Activated CD8-positive, alpha-beta memory T cell treated with anti-CD3 and anti-CD28 coated beads for 48 hours (primary cell): Measurements from ENCODE around the gene BLTP1.
"Not testable (repeated sequence)": the region's sequence is repeated elsewhere in the genome, so short reads cannot be mapped to it uniquely, and the experiment has no call there.

Source experiments
- DNase-seq, 3 experiments: peaks; one replicate each; pipeline ENCODE4 v3.0.0-alpha.2; 2020; ENCODE audit warnings: low read depth in 2 of 3, low spot score in 2 of 3

The BLTP1 gene, protein sequence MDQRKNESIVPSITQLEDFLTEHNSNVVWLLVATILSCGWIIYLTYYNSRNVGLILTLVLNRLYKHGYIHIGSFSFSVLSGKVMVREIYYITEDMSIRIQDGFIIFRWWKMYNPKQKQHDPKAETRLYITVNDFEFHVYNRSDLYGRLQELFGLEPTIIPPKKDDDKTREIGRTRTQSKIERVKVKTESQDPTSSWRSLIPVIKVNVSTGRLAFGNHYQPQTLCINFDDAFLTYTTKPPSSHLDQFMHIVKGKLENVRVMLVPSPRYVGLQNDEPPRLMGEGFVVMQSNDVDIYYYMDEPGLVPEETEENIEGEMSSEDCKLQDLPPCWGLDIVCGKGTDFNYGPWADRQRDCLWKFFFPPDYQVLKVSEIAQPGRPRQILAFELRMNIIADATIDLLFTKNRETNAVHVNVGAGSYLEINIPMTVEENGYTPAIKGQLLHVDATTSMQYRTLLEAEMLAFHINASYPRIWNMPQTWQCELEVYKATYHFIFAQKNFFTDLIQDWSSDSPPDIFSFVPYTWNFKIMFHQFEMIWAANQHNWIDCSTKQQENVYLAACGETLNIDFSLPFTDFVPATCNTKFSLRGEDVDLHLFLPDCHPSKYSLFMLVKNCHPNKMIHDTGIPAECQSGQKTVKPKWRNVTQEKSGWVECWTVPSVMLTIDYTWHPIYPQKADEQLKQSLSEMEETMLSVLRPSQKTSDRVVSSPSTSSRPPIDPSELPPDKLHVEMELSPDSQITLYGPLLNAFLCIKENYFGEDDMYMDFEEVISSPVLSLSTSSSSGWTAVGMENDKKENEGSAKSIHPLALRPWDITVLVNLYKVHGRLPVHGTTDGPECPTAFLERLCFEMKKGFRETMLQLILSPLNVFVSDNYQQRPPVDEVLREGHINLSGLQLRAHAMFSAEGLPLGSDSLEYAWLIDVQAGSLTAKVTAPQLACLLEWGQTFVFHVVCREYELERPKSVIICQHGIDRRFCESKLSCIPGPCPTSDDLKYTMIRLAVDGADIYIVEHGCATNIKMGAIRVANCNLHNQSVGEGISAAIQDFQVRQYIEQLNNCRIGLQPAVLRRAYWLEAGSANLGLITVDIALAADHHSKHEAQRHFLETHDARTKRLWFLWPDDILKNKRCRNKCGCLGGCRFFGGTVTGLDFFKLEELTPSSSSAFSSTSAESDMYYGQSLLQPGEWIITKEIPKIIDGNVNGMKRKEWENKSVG (N-terminal part only)

DNA sequence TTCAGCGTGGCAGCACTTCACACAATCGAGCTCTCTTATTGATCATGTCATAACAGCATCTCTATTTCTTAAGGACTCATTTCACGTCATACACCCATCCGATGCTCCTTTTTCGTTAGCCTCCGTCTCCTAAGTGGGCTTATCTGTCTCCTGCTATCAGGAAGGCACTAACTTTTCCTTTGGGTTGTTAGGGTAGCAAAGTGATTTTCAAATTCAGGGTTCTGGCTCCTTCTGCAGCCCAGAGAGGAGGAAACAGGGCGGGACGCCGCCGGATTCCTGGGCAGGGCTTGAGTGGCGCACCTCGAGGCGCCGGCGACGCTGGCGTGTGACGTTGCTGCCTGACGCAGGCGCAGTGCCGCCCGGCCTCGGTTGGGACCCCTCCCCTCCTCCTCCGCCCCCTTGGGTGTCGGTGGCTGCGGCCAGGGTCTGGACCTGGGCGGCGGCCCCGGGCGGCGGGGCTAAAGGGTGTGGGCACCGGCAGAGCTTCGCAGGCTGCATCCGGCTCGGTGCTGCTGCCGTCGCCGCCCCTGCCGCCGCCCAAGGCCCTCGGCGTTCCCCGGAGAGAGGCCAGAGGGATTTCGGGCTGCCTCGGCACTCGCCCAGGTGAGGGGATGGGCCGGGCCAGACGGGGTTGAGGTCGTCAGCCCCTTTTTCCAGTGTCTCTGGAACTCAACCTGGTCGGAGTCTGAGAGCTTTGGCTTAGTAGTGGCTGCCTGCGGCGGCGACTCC is at the start of gene BLTP1:
TSS of gene BLTP1 (plus strand) at position 350 of the 729 bp plus-strand sequence. CDS start 18,317 bp downstream, outside the sequence.
- DNase-seq, result peak; percentile 58 to 71 (median 68)

DNA sequence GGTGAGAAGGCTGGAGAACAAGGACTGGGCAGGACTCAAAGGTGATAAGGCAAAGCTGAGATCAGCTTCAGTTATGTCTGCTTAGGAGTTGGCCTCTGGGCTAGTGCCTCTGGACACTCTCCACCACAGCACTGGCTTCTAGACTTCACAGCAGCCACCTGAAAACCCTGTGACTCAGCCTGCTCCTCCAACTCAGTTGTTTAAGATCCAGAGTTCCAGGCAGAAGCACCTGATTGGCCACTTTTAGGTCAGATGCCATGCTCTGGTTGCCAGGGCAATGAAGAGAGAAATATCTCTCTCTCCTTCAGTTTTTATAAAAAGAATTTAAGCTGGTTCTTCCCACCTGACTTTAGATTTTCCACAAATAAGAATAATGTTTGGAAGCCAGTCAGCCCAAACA is 47.9 kb upstream of the BLTP1 start:
- no peak for DNase-seq

DNA sequence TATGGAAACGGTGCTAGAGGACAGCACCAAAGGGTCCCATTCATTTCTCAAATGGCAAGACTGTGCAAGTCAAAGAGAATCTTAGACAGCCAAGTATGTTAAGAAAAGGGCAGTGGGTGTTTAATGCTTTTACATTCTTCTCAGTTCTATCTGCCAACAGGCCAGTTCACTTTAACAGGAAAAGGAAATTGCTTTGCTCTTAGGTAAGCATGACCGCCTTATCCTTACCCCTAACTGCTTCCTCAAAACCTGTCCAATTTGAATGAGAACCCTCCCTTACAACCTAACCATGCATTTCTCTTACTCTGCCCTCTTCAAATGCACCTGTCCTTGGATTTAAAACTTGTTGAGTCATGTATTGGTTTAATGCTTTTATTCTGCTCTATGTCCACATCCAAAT is 44.5 kb upstream of the BLTP1 start:
- no peak for DNase-seq

DNA sequence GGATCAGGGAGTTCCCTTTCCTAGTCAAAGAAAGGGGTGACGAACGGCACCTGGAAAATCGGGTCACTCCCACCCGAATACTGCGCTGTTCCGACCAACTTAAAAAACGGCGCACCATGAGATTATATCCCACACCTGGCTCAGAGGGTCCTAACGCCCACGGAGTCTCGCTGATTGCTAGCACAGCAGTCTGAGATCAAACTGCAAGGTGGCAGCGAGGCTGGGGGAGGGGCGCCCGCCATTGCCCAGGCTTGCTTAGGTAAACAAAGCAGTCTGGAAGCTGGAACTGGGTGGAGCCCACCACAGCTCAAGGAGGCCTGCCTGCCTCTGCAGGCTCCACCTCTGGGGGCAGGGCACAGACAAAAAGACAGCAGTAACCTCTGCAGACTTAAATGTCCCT is 41.8 kb upstream of the BLTP1 start:
- DNase-seq, result not testable (repeated sequence)

DNA sequence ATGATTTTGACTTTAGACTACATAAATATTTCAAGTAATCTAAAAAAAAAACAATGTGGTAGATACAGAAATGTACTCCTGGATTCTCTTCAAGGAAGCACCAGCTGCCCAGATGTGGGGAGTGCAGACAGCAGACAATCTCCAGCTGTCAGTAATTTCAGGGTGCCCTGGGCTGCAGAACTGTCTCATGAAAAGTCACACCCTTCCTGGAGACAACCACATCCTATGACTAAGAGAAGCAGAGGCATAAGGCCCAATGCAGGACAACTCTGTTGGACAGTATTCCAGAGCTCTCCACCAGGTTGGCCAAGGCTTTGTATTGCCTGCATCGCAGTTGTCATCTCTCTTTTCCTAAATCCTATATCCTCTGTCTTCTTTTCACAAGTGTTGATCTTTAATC is 34.4 kb upstream of the BLTP1 start:
- DNase-seq, result no peak

DNA sequence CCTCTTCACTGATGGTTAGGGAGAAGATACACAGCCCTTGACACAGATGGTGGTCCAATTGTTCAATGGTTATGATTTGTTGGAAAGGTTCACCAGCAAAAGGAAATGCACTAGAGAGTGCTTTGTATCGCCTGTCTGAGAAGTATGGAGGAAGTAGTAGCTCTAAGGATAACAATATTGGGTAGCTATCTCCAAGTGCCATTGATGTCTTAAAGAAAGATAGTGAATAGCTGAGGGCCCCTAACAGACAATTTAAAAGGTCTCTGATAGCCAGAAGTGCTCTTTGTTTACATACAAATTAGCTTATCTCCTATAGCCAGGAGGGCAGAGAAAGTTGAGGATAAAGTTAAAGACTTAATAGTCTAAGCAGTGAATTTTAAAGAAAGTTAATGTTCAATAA is 33.9 kb upstream of the BLTP1 start:
- DNase-seq, result no peak

DNA sequence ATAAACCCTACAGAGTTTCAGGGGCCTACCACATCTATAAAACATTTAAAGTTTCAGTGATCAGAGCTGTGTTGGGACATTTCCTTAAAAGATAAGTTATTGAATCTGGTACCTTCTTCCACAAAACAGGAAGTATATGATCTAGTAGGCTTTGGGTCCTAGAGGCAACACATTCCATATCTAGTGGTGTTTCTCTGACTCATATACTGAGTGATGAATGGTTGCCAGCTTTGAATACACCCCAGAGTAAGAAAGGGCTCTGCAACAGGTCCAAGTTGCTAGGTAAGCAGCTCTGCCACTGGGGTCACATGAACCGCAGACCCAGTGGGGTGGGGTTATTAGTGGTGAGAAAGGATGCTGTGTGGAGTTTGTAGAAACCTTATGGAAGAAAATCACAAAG is 32.4 kb upstream of the BLTP1 start:
- no peak for DNase-seq

DNA sequence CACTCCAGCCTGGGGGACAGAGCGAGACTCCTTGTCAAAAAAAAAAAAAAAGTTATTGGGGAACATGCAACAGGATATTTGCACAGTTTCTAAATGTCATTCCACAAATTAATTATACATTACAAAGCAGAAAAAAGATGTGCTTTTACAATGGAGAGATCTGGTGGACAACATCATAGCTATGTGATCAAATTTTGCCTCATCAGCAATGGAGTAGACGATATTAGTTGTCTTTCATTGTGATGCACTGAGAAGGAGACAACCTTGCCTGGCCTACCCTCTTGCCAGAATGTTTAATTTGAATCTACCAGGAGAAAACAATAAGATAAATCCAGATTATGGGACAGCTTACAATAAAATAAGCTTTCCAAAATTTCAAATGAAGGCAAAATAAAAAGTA is 30.5 kb upstream of the BLTP1 start:
- no peak for DNase-seq

DNA sequence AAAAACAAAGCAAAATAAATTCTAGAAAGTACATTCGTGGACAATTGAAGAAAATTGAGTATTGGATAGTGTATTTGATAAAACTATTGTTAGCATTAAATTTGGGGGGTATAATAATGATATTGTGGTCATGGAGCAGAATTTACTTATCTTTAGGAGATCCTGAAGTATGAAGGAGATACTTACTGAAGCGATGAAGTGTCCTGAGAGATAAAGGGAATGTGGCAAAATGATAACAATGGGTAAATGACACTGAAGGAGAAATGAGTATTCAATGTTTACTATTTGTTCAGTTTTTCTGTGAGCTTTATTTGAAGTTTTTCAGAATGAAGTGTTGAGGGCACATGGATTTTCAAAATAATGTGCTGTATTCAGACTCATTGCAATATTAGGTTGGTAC is 30.0 kb upstream of the BLTP1 start:
- DNase-seq, result no peak

DNA sequence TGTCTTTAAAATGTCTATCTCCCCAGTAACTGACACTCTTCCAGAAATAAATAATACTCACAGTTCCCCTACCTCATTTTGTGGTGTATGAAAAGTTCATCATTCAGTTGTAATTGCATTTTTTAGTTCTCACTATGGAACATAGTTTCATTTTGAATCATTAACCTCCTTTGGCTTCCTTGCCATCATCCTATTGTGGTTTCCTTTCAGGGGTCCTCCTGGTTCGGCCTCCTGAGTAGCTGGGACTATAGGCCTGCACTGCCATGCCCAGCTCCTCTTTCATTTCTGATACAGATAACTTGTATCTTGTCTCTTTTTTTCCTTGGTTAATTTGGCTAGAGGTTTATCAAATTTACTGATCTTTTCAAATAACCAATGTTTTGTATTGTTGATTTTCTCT is 23.1 kb upstream of the BLTP1 start:
- no peak for DNase-seq

DNA sequence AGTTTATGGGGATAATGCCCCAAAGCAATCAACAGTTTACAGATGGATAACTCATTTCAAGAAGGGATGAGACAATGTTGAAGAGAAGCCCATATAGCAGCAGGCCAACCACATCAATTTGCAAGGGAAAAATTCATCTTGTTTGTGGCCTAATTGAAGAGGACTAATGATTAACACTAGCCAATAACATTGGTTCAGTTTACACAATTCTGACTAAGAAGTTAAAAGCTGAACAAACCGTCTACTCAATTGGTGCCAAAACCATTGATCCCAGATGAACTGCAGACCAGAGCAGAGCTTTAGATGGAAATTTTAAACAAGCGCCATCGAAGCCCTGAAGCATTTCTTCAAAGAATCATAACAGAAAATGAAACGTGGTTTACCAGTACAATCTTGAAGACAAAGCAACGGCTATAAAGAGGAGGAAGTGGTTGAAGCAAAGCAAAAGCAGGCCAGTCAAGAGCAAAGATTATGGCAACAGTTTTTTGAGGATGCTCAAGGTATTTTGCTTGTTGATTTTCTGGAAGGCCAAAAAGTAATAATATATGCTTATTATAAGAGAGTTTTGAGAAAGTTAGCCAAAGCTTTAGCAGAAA is 20.5 kb upstream of the BLTP1 start:
- DNase-seq, result no peak

DNA sequence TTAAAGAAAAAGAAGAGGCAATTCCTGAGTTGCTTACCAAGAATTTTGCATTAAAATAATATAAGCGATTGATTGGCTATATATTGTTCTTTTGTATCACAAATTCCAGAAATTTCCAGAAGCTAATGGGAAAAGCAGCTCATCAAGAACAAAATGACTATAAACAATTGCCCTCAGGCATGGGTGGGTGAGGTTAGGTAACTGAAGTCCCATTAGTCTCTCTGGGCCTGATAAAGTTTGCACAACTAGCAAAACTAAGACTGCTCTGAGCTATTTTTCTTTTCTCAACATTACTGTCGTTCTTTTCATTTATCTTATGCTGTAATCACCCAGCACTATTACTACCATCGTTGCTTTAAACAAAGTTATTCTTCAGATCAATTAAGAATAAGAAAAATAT is 19.2 kb upstream of the BLTP1 start:
- DNase-seq, result no peak

DNA sequence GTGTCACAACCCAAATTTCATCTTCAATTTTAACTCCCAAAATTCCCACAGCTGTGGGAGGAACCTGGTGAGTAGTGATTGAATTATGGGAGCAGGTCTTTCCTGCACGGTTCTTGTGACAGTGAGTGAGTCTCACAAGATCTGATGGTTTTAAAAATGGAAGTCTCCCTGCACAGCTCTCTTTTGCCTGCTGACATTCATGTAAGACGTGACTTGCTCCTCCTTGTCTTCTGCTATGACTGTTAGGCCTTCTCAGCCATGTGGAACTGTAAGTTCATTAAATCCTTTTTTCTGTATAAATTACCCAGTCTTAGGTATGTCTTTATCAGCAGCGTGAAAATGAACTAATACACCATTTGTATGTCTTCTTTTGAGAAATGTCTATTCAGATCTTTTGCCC is 13.0 kb upstream of the BLTP1 start:
- DNase-seq, result no peak

DNA sequence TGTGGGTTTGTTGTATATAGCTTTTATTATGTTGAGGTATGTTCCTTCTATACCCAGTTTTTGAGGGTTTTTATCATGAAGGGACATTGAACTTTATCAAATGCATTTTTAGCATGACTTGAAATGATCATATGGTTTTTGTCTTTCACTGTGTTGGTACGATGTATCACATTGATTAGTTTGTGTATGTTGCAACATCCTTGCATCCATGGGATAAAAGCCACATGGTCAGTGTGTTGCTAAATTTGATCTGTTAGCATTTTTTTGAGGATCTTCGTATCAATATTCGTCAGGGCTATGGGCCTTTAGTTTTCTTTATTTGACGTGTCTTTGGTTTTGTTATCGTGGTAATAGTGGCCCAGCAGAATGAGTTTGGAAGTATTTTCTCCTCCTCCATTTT is 11.3 kb upstream of the BLTP1 start:
- no peak for DNase-seq

DNA sequence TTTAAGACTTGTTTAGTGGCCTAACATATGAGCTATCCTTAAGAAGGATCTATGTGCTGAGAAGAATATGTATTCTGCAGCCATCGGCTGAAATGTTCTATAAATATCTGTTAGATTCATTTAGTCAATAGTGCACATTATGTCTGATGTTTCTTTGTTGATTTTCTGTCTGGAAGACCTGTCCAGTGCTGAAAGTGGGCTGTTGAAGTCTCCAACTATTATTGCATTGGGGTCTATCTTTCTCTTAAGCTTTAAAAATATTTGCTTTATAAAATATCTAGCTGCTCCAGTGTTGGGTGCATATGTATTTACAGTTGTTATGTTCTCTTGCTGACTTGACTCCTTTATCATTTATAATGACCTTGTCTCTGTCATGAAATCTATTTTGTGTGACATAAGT is 9.4 kb upstream of the BLTP1 start:
- DNase-seq, result no peak

DNA sequence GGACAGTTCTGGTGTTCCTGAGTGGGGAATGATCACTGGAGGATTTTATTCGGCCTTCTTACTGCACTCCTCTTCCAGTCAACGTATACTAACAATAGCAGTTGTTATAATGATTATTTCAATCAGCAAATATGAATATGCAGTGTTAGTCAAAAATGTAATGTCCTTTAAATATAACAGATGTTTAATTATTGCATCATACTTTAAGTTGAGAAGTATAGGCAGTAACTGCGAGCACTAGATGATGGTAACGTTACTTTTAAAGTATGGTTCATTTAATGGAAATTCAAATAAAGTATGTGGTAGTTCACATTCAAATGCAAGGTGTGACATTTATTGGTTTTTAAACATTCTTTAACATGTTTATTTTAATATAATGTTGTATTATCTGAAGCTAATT is 5.5 kb upstream of the BLTP1 start:
- no peak for DNase-seq

DNA sequence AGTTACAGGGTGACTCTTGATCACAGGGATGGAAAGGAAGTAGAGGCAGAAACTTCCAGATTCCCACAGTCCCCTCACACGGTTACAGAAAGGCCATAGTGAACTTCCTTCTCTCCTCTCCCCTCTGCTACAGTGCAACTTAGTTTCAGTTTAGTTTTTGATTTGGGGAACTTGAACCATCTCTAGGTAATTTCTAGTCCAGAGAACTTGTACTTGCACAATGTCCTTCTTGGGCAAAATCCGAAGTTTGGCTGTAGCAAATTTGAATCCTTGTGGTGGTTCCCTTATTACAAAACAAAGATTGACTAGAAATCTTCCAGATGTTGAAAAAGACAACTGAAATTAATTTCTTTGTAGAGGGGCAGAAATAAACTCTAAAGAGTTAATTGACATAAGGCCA is 1.2 kb upstream of the BLTP1 start:
- no peak for DNase-seq

DNA sequence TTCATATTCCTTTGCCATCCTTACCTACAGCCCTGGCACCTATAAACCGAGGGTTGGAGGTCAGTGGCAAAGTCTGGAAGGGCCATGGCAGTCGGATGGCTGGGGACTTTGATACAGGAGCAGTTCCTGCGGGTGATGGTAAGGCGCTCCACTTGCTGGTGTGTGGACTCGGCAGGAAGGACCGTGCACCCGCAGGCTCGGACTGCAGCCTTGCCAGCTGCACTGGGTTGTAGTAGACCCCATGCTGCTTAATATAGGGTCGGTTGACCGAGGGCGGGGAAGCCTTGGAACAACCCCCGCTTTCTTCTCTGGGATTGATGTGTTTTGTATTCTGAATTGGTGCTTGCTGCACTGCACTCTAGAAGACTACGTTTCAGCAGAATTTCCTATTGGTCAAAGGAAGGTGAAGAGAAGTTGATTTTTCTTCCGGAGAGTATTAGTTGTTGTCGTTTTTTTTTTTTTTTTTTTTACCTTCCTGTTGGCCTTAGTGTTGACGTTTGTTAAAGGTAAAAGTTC is 638 bp downstream of the BLTP1 start:
- DNase-seq, result peak in 1 of 3 experiments; percentile 9

DNA sequence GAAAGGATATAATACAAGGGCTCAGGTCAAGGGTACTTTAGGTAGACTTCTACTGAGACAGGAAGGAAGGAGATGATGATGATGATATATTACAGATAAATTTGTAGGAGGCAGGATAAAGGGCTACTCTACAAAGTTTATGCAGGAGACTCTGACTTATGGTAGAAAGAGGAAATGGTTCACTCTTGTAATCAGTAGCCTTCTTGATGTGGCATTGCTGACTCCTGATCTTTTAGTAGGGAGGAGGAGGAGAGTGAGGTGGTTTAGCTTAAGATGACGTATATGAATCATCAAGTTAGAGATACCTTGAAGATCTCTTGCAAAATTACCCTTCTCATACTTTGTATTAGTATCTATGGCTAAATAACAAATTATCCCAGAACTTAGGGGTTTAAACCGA is 4.7 kb downstream of the BLTP1 start:
- no peak for DNase-seq

DNA sequence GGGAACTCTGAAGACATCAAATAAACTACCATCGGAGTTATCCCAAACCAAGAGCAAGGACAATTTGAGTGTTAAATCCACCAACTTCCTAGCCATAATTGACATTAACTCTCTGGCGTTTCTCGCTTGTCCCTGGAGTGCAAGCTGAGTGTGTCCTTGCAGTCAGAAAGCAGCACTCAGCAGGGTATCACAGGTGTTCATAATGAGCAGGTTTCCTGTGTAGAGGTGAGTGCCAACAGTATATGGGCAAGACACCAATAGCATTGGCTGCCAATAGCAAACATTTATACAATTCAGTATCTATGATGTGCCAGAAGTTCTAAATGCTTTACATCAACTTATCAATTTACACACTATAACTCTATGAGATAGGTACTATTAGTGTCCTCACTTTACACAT is 11.2 kb downstream of the BLTP1 start:
- DNase-seq, result no peak
